GM12874 (cell line): ENCODE data around the gene KRTAP5-1.

Experiments
- TF ChIP-seq, protein P1 (sequence below): IDR thresholded peaks from 2 replicates; pipeline ENCODE4 v1.5.1; 2011; ENCODE audit warnings: low read depth, mild to moderate bottlenecking, control low read depth, low read length, moderate library complexity; ENCODE audit not compliant: insufficient read depth

Gene KRTAP5-1

DNA sequence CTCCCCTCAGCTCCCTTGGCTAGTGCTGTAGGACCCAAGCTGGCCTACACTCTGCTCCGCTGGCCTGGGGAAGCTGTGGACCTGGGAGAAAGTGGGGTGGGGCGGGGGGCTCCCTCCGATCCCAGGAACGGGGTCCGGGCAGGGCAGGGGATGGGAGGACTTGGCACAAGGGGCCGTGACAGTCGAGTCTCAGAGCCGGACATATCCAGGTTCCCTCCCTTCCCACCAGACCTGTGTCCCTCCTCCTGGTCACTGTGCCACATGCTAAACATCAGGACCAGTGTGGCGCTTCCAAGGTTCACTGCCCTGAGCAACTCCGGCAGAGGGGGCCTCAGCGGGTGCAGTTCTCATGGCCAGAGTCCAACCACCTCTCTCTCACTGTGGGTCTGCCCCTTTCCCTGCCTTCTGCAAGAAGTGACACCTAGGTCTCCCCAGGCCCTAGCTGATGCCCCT is 15.1 kb downstream of the KRTAP5-1 start:
- TF ChIP-seq, protein P1, sequence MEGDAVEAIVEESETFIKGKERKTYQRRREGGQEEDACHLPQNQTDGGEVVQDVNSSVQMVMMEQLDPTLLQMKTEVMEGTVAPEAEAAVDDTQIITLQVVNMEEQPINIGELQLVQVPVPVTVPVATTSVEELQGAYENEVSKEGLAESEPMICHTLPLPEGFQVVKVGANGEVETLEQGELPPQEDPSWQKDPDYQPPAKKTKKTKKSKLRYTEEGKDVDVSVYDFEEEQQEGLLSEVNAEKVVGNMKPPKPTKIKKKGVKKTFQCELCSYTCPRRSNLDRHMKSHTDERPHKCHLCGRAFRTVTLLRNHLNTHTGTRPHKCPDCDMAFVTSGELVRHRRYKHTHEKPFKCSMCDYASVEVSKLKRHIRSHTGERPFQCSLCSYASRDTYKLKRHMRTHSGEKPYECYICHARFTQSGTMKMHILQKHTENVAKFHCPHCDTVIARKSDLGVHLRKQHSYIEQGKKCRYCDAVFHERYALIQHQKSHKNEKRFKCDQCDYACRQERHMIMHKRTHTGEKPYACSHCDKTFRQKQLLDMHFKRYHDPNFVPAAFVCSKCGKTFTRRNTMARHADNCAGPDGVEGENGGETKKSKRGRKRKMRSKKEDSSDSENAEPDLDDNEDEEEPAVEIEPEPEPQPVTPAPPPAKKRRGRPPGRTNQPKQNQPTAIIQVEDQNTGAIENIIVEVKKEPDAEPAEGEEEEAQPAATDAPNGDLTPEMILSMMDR: no peak

DNA sequence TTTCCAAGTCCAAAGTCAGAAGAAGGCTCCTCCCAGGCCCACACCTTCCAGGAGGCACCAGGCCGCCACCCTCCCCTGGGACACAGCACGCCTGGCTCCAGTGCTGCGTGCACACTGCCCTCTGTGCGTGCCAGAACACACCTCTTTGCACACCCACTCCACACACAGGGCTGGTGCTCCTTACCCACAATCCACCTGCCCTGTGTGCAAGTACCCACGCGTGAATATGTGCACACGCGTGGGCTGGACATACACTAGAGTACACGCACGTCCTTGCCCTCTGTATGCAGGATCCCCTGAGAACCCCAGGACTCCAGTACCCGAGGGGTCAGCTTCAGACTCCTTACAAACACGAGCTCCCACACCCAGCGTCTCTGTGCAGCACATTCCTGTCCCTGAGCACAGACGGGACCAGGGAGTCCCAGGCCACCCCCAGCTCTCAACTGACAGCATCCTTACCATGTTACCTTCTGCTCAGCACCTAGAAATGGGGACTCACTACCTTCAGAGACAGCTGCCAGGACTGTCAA is 15.8 kb downstream of the KRTAP5-1 start:
- TF ChIP-seq, protein P1: no peak

DNA sequence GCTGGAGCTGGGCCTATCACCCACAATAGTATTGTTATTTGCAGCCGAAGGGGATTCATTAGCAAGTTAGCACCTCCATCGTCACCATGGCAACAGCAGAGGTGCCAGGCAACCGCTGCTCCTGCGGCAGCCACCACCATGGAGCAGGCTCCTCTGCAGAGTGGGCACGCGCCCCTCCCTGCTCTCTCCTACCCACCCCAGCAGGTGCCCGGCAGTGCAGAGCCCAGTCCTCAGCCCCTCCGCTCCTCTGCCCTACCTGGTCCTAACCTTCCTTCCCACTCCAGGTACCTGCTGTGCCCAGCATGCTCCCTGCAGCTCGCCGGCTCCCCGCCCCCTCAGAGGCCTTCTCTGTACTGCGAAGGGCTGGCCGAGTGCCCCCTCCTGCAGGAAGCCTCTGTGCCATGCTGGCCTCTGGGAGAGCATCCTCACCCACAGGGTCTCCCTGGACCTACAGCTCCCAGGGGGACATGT is 16.6 kb downstream of the KRTAP5-1 start:
- TF ChIP-seq, protein P1: no peak

DNA sequence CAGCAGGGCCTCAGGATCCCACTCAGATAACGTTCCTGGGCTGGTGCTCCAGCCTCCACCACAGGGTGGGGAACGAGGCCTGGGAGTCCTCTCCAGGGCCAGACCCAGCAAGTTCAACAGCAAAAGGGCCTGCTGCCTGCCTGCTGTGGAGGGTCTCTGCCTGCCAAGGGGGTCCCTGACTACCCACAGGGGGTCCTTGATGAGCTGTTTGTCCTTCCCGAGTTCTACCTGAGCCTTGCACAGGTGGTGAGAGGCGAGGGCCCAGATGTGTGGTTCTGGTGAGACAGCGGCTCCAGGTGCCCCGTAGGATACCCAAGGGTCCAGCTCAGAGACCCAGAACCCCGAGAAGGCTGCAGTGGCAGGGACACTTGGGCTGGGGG is 17.4 kb downstream of the KRTAP5-1 start:
- TF ChIP-seq, protein P1: no peak

DNA sequence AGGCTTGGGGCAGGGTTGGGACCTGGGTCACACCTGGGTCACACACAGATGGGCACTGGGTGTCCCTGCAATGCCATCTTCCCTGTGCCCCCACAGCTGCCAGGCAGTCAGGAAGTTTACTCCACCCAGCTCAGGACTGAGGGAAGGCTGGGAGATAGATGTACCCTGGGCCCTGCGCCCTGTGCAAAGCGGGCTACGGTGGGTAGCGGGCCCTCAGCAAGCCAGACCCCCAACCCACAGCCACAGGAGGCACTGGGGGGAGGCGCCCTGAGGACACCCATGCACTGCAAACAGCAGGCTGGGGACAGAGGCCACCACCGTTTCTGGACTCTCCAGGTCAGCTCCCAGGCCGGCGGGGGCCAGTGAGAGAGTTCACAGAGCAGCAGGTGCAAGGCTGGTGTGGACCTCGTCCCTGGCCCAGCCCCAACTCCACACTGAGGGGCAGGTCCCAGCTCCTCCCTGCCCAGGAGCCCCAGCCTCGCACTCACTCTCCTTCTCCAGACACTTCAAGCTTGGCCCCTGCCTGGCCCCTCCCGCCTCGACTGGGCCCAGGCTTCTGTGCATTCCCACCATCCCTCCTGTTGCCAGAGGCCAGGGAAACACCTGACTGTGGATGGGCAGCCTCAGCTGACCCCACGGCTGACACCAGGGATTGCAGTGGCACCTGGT is 17.9 kb downstream of the KRTAP5-1 start:
- TF ChIP-seq, protein P1: no peak

DNA sequence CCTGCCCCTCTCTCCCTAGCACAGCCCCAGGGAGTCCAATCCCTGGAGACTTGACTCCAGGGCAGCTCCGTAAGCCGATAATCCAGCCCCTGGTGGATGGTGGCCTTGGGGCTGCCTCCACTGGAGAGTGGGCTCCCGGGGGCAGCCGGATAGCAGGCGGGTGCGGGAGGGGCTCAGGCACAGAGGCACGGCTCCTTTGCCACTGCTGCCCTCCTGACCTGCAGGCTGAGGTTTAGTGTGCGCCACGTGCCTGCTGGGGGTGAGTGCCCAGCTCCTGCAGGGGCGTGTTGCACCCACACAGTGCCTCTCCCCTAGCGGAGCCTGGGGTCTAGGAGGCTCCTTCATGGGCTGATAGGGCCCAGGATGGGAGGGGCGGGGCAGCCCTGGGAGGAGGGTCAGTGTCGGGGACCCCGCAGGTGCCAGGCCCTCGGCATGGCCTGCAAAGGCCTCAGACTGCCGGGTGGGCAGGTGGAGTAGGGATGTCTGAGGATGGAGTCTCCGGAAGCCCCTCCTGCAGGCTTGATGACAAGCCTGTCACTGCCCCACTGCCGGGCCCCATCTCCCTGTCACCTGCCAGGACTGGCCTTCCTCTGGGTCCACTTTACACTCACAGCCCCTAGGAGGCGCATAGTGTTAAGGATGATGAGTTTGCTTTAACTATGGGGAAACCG is 18.6 kb downstream of the KRTAP5-1 start:
- TF ChIP-seq, protein P1: no peak

DNA sequence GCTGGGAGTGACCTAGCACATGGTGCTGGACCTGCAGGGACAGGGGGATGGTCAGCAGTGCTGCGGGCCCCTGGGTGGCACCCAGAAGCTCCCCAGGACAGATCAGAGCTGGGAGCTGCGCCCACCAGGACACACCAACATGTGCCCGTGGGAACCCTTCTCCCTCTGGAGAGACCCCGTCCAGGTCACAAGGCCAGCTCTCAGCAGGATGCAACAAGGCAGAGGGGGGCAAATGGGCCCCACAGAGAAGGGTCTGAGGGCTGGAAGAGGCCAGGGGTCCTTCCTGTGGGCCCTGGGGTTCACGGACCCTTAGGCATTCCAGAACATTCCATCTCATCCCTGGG is 19.2 kb downstream of the KRTAP5-1 start:
- TF ChIP-seq, protein P1: no peak
